ENCODE results near the gene CHPT1.

CHPT1 gene

GRCh38 chr12:101768781-101769180 lies 71.3 kb downstream of the CHPT1 start:
- DNase-seq, result no peak

DNA sequence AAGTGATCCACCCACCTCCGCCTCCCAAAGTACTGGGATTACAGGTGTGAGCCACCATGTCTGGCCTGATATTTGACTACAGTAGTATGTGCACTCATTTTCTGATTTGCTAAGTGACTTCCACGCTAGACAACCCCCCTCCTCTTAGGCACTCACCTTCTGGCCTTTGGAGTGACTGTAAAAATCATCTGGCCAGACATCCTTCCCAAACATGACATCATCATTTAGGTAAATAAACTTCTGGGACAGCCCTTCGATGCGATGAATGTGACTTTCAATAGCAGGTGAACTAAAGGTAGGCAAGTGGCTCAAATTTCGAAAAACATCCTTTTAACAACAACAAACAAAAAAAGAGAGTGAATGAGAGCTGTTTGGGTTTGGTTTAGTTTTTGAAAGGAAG lies 72.4 kb downstream of the CHPT1 start:
- no peak for DNase-seq

DNA sequence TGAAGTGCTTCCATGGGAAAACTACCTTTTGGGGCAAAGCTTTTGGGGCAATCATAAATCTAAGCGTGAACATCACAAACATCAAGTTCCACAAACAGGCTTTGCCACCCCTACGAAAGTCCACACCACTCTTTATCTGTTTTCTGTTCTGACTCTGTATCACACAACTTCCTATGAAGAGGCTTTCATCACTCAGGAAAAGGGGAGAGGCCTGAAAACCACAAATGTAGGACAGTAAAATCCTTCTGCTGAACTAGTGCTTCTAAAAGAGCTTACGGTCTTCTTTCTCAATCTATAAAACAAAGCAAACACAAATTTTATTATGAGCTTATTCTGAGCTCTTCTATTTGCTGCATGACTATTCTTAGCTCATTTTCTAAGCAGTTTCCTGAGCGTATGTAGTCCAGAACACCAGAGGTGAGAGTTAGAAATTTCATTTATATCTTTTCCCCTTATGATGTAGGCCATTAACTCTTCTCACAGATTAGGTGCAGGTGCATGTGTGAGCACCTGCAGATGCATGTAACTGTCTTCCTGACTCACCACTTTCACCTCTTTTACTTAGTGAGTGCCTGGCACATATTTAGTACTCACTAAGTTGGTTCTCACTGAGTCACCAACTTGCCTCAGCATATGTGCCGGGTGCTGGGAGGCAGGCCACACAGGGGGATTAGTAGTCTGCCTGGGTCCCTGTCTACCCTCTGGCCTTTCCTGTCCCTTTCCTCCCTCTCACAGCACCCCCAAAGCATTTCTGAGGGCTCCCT lies 74.8 kb downstream of the CHPT1 start:
- DNase-seq, result no peak

DNA sequence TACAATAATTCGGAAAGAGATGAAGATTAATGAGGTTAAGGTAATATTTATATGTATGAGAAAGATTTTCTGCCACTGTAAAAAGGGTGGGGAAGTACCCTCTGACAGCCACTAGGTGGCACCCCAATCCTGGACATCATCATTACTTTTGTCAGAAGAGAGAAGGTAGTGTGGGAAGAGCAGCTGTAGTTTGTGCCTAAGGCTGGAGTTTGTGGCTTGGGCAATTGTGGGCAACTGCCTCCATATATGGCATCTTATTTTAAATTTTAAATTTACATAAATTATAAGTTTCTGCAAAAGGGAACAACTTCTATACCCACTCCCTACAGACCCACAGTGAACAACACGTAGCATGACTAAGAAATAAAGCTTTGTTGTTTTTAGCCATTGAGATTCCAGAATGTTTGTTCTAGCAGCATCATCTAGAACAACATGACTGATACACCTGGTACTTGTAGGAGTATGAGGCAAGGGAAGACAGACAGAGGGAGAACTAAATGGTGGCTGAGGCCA lies 76.3 kb downstream of the CHPT1 start:
- DNase-seq, result peak; percentile 76

DNA sequence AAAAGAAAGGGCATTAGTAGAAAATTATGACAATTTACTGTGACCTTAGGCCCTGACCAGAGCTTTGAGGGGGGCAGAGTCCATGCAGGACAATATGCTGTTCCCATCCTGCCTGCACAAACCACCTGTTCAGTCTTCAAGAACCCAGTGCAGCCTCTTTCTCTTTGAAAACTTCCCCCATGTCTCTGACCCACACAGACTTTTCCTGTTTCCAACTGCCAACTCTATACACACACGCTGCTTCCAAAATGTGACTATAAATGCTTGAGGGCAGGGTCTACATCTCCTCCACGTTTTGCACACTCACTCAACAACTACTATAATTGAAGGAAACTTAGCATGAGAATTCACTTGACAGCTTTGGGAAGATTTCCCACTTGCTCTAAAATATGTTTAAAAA lies 78.4 kb downstream of the CHPT1 start:
- DNase-seq, result no peak

DNA sequence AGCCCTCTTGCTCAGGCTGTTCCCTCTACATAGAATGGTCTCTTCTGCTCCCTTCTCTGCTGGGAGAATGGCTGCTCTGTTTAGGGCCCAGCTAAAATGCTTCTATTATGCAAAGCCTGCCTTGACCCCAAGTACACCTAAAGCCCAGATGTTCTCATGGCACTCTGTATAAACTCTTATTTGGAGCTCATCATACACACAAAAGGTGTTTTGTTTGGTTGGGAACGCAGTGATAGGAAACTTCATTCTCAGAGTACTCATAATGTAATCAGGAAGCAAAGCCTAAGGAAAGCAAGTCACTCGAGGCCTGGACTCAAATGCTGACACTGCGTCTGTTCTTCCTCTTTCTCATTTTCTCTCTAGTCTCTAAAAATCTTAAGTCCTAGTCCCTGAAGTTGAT lies 80.0 kb downstream of the CHPT1 start:
- no peak for DNase-seq

- DNase-seq, result no peak
These were observed 80.5 kb downstream of the CHPT1 start for GRCh38 chr12:101777978-101778377.
